ENCODE results near the gene RIPPLY3.
"Not testable (repeated sequence)": the region's sequence is repeated elsewhere in the genome, so short reads cannot be mapped to it uniquely, and the experiment has no call there.

Gene RIPPLY3

DNA sequence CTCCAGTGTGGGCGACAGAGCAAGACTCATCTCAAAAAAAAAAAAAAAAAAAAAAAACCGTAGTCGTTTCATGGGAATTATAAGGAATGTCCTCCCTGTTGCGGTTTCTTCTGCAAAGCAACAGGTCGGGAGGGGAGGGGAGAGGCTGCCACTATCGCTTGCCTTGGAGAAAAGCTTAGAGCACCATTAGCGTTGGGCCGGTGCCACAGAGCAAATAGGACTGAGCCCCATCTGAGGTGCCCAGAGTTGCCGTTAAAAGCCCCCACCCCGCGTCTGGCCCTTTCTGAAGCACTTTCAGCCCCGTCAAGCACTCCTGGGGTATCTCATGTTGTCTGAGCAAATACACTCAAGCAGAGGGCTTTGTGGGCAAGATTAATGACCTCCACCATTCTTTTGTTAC is 2.2 kb downstream of the RIPPLY3 start:
- DNase-seq (ENCODE audit: low read depth in 3 of 3, low spot score in 1 of 3), result no peak

DNA sequence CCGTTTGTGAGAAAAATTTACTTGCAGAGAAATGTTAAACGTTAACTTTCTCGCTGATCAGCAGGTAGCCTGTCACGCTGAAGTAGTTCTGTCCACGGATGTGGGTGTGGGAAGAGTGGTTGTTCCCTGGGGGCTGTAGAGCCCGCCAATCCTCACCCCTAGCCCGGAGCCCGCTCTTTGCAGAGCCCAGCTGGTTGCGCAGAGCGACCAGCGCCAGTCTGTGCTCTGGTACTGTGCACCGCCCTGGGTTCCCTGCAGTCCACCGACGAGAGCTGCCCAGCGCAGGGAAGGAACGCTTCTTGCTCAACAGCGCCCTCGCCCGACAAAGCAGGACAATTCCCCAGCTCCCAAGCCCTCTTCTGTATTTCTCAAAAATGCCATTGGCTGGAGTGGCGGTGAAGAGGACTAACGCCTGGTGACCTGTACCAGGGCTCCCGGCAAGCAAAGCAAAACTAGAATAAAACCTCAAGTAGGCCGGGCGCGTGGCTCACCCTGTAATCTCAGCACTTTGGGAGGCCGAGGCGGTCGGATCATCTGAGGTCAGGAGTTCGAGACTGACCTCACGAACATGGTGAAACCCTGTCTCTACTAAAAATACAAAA is 3.3 kb downstream of the RIPPLY3 start:
- DNase-seq (ENCODE audit: low read depth in 3 of 3, low spot score in 1 of 3), result peak; percentile 38 to 68 (median 46)

DNA sequence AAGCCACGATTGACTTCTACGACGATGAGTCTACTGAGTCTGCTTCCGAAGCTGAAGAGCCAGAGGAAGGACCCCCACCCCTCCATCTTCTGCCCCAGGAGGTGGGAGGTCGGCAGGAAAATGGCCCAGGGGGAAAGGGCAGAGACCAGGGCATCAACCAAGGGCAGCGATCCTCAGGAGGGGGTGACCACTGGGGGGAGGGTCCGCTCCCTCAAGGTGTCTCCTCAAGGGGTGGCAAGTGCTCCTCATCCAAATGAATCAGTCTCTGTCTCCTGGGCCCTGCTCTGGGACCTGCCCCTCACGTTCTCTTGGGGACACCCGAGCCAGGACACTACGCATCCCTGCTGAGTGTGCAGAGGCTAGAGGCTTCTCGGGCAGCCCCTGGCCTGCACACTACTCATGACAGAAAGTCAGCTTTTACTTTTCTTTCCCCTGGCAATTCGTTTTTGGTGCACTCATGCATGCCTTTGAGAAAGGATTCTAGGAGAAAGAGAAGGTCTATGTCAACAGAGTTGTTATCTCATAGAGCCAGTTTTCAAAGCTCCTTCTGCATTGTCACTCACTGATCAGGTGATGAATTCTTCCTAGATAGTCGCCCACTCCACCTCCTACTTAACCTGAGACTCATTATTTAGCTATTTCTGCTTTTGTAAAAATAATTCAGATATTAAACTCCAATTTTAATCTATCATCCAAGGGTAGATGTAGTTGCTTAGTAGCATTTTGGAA is 11.6 kb downstream of the RIPPLY3 start:
- no peak for DNase-seq (ENCODE audit: low read depth in 3 of 3, low spot score in 1 of 3)

DNA sequence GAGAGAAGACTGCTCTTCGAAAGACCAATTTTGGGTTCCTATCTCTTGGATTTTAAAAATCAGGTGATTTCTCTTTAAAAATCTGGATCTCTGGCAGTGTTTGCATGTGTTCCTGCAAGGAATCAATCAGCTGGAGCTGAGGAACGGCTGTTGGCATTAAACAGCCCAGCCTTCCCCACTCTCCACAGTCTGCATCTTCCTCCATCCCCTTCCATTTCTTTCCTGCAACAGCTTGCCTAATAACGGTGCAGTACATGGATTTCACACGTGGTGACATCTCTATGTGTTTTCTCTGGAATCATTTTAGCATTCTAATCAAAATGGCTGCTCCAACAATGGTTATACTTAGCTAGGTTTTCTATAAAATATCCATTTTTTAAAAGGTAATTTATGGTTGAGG is 20.0 kb downstream of the RIPPLY3 start:
- DNase-seq (ENCODE audit: low read depth in 3 of 3, low spot score in 1 of 3), result no peak

DNA sequence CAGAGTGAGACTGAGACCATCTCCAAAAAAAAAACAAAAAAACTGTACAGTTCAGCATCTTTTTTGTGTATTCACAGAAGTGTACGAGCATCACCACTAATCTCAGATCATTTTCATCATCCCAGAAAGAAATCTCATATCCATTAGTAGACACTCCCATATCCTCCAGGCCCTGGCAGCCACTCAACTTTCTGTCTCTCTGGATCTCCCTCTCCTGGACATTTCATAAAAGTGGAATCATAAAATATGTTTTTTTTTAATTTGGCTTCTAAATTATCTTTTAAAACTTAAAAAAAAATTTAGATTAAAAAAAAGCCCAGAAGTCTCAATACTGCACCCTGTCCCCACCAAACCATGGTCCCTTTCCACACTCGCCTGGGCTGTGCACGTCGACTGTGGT is 22.1 kb downstream of the RIPPLY3 start:
- no peak for DNase-seq (ENCODE audit: low read depth in 3 of 3, low spot score in 1 of 3)

DNA sequence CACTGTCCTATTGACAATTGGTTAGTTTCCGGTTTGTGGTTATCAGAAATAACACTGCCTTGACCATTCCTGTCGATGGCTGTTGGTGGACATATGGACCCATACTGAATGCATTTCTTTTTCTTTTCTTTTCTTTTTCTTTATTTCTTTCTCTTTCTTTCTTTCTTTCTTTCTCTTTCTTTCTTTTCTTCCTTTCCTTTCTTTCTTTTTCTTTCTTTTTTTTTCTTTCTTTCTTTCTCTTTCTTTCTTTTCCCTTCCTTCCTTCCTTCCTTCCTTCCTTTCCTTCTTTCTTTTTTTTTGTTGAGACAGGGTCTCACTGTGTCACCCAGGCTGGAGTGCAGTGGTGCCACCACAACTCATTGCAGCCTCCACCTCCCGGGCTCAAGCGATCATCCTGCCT is 24.4 kb downstream of the RIPPLY3 start:
- DNase-seq (ENCODE audit: low read depth in 3 of 3, low spot score in 1 of 3), result no peak

DNA sequence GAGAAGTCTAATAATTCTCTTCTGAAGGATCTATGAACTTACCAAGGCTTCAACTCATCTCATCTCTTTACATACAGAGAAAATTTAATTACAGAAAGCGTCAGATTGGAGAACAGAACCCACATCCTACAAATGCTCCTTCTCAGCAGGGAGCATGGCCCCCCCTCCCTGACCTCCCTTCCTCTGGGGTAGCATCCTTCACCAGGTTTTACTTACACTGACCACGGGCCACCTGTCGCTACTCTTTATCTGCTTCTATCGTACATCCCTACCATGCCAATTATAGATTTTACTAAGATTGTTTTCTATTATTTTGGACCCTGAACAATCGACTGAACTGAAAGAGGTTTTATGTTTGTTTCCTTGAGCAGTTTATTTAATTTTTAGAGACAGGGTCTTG is 25.8 kb downstream of the RIPPLY3 start:
- no peak for DNase-seq (ENCODE audit: low read depth in 3 of 3, low spot score in 1 of 3)

DNA sequence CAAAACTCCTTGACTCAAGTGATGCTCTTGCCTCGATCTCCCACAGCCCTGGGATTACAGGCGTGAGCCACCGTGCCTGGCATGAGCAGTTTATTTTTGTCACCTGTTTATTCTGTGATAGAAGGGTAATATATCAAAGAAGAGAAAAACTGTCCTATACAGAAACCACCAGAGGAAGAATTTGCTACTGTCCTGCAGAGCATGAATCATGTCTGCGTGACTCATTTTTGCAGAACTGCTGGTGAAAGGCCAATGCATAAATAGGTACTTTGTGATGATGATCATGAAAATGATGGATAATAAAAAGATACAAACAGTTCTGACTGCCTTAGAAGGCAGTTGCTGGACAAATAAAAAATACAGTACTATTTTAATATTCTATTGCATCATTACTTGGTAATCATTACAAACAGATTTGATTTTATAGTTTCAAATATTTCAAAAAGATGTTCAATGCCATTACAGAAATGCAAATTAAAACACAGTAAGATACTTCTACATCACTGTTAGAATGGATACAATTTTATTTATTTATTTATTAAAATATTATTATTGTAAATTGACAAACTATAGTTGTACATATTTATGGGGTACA is 26.5 kb downstream of the RIPPLY3 start:
- no peak for DNase-seq (ENCODE audit: low read depth in 3 of 3, low spot score in 1 of 3)

DNA sequence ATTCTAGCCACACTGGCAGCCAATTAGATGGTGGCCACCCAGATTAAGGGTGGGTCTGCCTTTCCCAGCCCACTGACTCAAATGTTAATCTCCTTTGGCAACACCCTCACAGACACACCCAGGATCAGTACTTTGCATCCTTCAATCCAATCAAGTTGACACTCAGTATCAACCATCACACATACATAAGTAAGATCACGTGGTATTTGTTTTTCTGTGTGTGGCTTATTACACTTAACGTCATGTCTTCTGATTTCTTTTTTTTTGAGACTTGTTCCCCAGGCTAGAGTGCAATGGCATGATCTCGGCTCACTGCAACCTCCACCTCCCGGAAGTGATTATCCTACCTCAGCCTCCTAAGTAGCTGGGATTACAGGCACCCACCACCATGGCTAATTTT is 27.9 kb downstream of the RIPPLY3 start:
- not testable (repeated sequence) for DNase-seq (ENCODE audit: low read depth in 3 of 3, low spot score in 1 of 3)

DNA sequence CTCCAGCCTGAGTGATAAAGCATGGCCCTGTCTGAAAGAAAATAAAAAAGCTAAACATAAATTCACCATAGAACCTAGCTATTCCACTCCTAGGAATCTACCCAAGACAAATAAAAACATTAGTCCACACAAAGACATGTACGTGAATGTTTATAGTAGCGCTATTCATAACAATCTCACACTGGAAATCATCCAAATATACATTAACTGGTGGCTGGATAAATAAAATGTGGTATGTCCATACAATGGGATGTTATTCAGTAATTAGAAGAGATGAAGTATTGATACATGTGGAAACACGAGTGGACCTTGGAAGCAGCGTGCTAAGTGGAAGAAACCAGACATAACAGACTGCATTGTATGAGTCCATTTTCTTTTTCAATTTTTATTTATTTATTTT is 29.7 kb downstream of the RIPPLY3 start:
- no peak for DNase-seq (ENCODE audit: low read depth in 3 of 3, low spot score in 1 of 3)

DNA sequence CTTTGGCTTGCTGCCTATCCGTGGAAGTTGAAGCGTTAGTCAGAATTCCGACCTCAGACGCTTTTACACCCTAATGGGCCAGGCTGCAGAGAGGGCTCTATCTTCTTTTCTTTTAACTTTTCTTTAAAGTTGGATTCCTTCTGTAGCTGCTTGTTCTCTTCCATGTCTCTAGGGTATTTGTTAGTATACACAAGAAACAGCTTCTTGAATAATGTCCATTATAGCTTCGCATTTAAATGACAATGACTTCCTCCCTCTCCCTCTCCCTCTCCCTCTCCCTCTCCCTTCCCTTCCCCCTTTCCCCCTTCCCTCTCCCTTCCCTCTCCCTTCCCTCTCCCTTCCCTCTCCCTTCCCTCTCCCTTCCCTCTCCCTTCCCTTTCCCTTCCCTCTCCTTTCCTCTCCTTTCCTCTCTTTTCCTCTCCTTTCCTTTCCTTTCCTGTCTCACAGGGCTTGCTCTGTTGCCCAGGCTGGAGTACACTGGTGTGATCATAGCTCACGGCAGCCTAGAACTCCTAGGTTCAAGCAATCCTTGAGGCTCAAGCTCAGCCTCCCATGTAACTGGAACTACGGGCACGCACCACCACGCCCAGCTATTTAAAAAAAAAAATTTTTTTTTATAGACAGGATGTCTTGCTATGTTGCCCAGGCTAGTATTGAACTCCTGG is 33.0 kb downstream of the RIPPLY3 start:
- no peak for DNase-seq (ENCODE audit: low read depth in 3 of 3, low spot score in 1 of 3)

DNA sequence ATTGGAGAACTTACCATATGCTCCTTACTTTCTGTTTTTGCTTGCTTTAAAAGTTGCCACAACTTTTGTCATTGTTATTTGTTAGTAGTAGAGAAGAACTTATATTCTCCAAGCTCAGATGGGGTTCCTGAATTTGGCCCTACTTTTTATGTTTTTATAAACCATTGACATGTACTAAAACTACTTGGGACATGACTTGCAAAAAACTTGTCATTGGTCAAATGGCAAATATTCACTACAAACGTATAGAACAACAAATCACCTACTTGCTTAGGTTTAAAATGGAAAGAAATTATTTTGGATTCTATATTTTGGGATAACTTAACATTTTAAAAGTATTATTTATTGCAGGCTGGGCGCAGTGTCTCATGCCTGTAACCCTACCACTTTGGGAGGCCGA is 33.7 kb downstream of the RIPPLY3 start:
- no peak for DNase-seq (ENCODE audit: low read depth in 3 of 3, low spot score in 1 of 3)

DNA sequence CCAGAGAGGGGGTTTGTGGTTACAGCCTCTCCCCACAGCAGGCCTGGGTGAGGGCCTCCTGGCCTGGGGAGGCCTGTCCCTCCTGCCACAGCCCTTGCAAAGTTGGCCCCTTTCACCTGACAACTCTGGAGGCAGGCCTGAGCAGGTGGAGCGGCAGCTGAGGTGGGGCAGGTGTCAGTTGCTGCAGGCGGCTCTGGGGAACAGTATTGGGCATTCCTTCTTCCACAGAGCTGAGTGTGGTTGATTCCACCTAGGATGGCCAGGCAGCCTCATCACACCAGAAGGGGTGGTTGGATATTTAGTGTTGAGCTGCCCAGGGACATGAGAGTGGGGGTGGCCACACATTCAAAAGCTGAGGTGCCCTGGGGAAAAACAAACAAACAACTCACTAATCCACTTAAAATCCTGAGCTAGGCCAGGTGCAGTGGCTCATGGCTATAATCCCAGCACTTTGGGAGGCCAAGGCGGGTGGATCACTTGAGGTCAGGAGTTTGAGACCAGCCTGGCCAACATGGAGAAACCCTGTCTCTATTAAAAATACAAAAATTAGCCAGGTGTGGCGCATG is 35.3 kb downstream of the RIPPLY3 start:
- DNase-seq (ENCODE audit: low read depth in 3 of 3, low spot score in 1 of 3), result no peak

DNA sequence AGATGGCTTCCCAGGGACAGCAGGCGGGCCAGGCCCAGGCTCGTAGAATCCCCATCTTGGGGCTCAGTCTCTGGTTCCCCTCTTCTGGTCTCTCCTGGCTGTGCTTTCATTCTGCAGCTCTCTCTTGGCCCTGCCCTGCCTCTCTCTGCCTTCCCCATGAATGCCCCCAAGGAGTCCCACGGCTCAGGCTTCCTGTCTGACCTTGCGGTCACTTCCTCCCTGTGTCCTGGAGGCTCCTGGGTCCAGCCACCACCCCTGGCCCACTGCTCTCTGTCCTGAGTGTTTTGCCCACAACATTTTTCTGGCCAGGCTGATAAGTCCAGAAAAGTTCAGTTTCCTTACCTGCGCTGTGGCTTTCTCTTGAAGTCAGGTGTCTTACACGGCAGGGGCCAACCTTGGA is 37.3 kb downstream of the RIPPLY3 start:
- no peak for DNase-seq (ENCODE audit: low read depth in 3 of 3, low spot score in 1 of 3)

DNA sequence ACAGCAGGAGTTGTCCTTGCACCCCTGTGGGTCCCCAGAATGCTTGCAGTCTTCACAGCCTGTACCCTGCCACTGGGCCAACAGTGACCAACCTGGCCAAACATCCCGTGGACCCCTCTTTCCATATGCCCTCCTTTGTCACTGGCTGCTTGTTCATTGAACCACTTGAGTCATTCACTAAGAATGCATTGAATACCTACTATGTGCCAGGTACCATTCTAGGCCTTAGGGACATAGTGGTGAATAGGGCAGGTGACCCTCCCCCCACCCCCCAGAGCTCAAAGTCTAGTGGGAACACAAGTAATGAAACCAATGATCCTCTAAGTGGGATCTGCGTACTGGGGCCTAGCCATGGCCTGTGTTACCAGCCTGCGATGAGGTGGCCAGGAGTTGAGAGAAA is 38.1 kb downstream of the RIPPLY3 start:
- no peak for DNase-seq (ENCODE audit: low read depth in 3 of 3, low spot score in 1 of 3)

DNA sequence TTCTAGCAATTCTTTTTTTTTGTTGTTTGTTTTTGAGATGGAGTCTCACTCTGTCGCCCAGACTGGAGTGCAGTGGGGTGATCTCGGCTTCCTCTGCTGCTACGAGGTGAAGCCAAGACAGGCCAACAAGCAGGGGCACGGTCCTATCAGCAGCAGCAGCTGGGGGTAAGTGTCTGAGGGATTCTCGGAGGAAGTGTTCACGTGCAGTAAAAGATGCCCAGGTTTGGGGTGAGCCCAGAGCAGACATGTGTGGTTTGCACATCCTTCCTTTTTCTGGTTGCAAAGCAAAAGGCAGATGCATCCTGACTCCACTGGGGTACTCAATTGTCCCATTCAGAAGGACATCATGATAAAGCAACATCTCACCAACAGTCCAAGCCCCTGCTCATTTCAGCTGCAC is 38.6 kb downstream of the RIPPLY3 start:
- DNase-seq (ENCODE audit: low read depth in 3 of 3, low spot score in 1 of 3), result no peak

DNA sequence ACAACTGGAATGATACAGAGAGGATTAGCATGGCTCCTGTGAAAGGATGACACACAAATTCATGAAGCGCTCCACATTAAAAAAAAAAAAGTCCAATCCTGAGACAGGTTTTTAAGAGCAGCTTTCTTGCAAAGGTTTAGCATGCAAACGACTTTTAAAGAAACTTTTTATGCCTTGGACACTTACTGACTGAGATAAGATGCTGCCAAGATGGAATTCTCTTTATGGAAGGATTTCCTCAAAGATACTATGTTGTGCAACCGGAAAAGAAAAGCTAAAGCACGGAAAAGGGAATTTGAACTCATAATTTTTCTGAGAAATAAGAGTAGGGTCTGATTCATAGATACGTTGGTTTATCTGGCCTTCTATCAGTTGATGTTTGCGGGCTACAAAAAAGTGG is 39.1 kb downstream of the RIPPLY3 start:
- no peak for DNase-seq (ENCODE audit: low read depth in 3 of 3, low spot score in 1 of 3)

DNA sequence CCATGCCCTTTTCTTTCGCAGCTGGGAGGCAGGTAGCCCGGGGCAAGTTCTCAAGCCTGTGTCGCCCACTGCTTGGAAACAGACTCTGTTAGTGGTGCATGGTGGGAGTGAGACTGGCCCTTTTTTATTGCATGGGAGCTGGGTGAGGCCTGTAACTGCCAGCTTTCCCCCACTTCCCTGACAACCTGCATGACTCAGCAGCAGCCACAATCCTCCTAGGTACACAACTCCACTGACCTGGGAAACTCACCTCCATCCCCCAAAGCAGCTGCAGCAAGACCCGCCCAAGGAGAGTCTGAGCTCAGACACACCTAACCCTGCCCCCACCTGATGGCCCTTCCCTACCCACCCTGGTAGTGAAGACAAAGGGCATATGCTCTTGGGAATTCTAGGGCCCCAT is 40.6 kb downstream of the RIPPLY3 start:
- no peak for DNase-seq (ENCODE audit: low read depth in 3 of 3, low spot score in 1 of 3)

DNA sequence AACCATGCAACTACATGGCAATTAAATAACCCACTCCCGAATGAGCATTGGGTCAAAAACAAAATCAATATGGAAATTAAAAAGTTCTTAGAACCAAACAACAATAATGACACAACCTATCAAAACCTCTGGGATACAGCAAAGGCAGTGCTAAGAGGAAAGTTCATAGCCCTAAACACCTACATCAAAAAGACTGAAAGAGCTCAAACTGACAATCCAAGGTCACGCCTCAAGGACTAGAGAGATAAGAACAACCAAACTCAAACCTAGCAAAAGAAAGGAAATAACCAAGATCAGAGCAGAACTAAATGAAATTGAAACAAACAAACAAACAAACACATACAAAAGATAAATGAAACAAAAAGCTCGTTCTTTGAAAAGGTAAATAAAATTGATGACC is 43.2 kb downstream of the RIPPLY3 start:
- DNase-seq (ENCODE audit: low read depth in 3 of 3, low spot score in 1 of 3), result not testable (repeated sequence)

DNA sequence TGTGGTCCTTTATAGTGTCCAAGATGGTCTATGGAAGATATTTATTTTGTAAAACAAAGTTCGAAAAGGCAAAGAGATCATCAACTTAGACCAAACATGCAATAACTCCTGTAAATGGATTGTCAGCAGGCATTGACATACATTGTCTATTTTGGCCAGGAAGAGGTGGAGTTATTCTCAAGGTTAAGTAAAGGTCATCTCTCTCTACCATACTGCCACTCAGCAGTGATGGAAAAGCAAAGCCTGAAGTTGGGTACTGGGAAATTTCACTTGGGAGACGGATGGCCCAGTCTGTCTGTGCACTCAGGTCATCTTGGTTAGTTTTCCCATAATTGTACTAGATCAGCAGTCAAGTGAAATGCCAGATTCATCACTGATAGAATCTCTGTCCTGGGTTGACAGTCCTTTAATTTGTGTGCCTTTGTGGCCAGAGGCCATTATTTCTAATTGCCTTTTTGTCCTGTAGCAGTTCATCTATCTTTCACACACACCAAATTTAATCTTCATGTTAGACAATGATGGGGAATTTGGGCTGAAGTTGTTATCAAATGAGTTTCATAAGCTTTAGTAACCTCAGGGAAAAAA is 48.9 kb downstream of the RIPPLY3 start:
- DNase-seq (ENCODE audit: low read depth in 3 of 3, low spot score in 1 of 3), result no peak

DNA sequence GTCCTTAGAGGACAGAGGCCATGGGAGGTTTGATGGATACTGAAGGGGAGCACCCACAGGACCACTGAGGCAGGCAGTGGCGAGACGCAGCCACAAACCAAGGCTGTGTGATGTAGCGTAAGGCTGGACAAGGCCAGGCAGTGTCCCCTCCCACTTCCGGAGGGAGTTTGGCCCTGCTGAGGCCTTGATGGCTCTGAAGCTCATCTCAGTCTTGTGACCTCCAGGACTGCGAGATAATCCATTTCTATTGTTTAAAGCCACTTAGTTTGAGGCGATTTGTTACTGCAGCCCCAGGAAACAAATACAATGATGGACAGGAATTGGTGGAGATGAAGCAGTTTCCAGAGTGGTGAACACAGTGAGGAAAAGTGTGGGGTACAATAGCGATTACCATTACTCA is 51.1 kb downstream of the RIPPLY3 start:
- DNase-seq (ENCODE audit: low read depth in 3 of 3, low spot score in 1 of 3), result no peak

DNA sequence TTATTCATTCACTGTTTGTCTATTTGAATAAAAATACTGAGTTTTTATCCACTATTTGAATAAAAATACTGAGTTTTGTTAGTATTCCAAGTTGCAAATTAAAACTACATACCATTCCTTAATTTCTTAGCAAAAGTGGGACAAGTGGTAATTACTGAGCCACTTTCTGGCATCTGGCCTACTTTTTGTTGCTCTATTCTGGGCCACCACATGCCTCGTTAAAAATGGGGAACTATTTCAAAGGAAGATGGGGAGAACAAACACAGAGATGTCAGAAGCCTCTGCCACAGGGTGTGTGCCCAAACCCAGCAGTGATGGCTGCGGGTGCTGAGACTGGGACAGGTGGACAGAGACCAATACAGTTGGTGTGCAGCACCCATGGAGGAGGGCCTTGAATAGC is 51.8 kb downstream of the RIPPLY3 start:
- DNase-seq (ENCODE audit: low read depth in 3 of 3, low spot score in 1 of 3), result no peak

Measured in stimulated activated CD4-positive, alpha-beta T cell treated with anti-CD3 and anti-CD28 coated beads, TNF-alpha, amount 100 ng/mL, for 1 hour (primary cell).